Measurements from ENCODE around the gene OR2V1.
"Not testable (repeated sequence)": the region's sequence is repeated elsewhere in the genome, so short reads cannot be mapped to it uniquely, and the experiment has no call there.

The OR2V1 gene

DNA sequence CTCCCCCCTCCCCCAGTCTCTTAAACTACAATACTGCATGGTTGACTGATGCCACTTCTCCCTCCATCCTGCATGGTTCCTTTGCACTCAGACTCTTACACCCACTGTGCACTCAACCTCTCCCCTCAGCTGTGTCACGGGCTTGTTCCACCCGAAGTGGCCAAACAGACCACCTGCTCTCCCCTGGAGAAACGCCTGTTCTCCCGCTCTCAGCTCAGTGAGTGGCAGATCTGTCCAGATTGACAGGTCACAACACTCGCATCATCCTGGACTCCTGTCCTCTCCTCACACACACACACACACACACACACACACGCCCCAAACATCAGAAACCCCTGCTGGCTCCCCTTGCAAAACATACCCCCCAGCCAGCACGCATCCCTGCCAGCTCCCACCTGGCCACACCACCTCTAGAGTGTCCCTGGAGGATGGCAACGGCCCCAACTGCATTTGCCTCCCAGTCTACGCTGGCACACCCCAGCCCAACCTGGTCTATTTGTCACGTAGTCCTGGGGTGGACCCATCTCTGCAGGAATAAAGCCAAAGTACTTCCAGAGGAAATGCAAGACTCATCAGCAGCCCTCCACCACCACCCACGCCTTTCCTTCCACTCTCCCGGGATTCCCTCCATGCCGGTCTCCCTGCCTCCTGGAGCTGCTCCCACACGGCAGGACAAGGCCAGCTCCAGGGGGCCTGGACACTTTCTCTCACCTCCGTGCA is 2.9 kb downstream of the OR2V1 start:
- no peak for DNase-seq (ENCODE audit: low read depth)

- no peak for DNase-seq (ENCODE audit: low read depth)
These were observed 3.5 kb downstream of the OR2V1 start for GRCh38 chr5:181127456-181127855.

- DNase-seq (ENCODE audit: low read depth) = no peak
These were observed 4.1 kb downstream of the OR2V1 start for GRCh38 chr5:181126841-181127240.

DNA sequence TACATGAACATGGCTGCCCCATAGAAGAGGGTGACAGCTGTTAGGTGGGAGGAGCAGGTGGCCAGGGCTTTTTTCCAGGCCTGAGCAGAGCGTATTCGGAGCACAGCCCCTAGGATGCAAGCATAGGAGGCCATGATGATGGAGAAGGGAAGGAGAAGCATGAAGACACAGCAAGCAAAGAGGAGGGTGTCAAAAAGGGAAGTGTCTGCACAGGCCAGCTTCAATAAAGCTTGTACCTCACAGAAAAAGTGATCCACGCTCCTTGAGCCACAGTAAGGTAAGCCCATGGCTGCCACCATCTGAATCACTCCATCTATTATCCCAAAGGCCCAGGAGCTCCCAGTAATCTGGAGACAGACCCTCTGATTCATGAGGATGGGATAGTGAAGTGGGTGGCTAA is 6.4 kb downstream of the OR2V1 start:
- no peak for DNase-seq (ENCODE audit: low read depth)

DNA sequence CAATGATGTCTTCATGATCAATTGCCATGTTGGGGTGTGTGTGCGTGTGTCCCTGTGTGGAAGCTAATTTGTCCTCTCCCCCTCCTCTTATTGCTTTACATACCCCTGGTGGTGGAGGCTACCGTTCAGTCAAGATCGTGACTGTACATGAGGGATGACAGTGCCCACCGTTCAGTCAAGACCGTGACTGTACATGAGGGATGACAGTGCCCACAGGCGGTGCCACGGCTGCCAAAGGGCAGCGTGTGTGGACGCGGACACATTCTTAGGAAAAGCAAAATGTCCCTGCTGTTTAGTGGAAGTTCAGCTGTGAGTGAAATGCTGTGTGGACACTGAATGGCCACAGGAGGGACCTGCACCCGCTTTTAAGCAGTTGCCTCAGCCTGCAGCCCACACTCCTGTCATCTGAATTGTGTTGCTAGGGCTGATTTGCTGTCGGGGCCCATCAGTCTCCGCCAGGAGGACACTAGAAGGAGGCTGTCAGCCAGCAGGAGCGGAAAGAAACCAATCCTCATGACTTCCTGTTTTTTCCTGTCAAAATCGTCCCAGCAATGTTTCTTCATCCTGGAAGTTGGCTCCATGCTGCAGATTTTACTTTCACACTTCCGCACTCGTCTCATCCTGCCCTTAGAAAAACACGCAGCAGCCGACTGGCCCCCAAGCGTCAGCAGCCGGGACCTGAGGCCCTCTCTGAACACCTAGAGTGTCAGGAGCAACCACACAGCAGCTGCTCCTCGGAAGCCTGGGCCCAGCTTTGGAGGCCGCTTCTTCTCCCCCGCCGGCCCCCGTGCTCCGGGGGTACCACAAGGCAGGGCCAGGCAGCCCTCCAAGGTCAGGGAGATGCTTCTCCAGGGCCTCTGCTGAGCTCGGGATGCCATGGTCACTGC is 9.1 kb downstream of the OR2V1 start:
- DNase-seq (ENCODE audit: low read depth) = no peak

DNA sequence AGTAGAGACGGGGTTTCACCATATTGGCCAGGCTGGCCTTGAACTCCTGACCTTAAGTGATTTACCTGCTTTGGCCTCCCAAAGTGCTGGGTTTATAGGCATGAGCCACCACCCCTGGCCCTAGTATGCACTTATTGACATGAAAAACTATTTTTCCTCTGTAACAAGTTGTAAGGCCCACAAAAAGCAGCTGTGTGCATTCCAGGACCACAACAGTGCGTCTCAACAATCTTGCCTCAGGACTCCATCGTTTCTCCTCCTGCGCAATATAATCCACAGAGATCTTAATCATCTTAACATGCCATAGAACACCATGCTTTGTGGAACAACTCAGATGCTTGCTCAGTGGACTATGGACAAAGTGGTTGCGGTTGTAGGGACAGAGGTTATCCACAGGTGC is 10.2 kb downstream of the OR2V1 start:
- DNase-seq (ENCODE audit: low read depth) = no peak

DNA sequence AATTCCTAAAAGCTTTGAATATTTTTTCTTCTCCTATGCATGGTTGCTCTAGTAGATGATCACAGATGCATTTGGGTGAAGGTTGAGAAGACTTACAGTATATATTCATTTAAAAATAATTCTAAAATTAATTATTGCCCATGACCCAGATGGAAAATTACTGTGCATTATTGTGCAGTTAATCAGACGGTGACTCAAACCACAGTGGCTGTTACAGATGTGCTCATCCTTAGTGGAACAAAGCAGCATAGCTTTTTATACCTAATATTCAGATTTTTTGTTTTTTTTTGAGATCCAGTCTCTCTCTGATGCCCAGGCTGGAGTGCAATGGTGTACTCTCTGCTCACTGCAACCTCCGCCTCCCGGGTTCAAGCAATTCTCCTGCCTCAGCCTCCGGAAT is 10.7 kb downstream of the OR2V1 start:
- DNase-seq (ENCODE audit: low read depth) = peak; percentile 46

- no peak for DNase-seq (ENCODE audit: low read depth)
These were observed 11.9 kb downstream of the OR2V1 start for GRCh38 chr5:181119105-181119504.

DNA sequence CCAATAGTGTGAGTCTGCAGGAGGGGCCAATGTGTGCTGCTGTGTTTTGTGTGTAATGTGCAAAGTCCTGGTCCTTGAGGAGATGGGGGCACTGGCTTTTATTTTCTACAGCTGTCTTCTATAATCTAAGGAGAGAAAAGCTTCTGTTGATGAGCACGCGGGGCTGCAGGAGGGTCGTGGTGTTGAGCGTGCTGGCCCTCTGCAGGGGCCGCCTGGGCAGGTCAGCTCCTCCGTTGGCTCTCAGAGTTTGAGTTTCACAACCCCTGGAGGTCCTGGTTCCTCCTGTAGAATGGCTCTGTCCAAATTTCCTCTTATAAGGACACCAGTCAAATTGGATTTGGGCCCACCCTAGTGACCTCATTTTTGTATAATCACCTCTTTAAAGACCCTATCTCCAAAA is 12.6 kb downstream of the OR2V1 start:
- no peak for DNase-seq (ENCODE audit: low read depth)

DNA sequence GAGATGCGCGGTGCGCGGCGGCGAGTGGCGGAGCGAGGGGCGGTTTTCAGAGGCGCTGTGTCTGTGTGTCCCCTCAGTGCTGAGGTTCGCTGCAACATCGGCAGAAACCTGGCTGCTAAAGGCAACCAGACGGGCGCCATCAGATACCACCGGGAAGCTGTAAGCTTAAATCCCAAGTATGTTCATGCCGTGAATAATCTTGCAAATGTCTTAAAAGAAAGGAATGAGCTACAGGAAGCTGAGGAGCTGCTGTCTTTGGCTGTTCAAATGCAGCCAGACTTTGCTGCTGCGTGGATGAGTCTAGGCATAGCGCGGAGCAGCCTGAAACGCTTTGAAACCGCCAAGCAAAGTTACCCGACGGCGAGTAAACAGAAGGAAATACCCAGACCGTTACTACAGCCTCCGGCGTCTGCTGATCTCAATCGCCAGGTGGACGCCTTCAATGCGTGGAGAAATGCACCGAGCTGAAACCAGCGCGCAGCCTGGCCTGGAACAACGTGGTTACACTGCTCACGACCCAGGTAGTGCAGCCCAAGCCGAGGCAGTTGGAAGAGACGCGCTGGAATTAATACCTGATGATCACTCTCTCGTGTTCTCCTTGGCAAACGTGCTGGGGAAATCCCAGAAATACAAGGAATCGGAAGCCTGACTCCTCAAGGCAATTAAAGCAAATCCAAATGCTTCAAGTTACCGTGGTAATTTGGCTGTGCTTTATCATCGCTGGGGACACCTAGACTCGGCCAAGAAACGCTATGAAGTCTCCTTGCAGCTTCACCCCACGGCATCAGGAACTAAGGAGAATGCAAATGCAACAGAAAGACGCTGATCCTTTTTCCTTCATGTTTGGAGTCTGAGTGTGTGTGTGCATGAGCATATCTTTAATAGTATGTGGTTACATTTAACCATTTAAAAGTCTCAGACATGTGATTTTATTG is 15.9 kb downstream of the OR2V1 start:
- peak; percentile 59 for DNase-seq (ENCODE audit: low read depth)

DNA sequence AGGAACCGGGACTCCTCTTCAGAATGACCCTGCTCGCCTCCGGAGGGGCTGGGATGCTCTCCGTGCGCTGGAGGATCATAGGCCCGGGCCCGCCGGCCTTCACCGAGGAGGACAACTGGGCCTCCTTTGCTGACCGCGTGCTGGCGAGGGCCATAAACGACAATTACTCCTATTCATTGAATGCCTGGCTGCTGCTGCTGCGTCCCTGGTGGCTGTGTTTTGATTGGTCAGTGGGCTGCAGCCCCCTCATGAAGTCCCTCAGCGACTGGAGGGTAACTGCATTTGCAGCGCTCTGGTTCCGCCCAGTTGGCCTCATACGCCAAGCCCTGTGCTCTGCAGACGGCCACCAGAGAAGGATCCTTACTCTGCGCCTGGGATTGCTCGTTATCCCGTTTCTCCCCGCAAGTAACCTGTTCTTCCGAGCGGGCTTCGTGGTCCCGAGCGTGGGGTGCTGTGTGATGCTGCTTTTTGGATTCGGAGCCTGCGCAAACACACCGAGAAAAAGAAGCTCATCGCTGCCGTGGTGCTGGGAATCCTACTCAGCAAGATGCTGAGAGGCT is 16.6 kb downstream of the OR2V1 start:
- DNase-seq (ENCODE audit: low read depth) = no peak

GRCh38 chr5:181113572-181113971 is 17.4 kb downstream of the OR2V1 start:
- DNase-seq (ENCODE audit: low read depth) = not testable (repeated sequence)

DNA sequence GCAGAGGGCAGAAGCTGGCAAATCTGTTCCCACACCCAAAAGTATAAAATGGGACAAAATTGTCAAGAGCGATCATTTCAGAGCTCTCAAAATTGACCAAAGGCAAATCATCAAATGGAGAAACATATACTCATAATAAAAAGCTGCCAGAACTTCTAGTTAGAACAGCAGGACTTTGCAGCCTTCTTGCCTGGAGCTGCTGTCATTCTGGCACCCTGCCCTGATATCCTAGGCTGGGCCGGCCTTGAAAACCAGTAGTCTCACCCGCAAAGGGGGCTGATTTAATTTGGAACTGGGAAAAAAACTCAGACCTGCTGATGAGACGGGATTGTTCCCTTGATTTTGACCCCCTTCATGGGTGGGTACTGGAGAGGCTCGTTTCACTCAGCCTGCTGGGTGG is 18.5 kb downstream of the OR2V1 start:
- no peak for DNase-seq (ENCODE audit: low read depth)

- DNase-seq (ENCODE audit: low read depth) = no peak
These were observed 20.0 kb downstream of the OR2V1 start for GRCh38 chr5:181111010-181111409.

DNA sequence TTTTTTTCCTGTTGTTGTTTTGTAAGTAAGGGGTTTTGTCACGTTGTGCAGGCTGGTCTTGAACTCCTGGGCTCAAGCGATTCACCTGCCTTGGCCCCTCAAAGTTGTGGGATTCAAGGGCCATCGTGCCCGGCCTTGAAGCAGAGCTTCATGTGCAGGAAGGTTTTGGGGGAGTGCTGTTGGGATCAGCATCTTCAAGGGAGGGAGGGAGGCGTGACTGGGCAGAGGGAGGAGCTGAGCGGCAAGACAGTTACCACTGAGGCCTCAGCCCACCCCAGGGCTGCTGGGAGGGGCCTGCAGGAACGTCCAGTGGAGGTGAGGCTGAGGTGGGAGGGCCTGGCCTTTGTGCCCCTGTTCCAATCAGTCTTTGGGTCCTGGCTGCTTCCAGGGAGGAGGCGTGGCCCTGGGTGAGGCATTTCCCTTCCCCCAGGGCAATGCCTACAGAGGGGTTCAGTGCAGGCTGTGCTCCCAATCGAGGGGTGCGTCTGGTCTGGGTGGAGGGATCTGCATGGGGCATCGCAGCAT is 21.4 kb downstream of the OR2V1 start:
- DNase-seq (ENCODE audit: low read depth) = no peak

DNA sequence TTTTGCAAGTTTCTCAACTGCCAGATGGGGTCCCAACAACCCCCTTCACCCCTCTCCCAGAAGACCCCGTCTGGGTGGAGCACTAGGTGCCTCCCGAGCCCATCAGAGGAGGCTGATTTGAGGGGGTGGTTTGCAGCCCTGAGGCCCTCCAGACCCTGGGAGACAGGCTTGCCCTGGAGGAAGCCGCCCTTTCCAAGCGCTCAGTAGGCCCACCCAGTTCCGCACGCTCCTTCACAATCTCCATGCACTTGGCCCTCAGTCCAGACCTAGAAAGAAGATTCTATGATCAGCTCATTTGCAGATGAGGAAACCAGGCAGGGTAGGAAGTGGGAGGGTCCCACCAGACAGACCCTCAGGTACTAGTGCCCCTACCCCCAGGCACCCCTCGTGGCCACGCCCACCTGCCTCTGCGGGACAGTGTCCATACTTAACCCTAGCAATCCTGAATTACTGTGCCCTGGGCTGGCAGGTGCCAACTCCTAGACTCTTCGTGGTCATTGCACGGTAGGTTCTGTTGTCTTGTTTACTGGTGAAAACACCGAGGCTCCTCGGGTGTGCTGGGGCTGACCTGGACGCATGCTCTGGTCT is 22.3 kb downstream of the OR2V1 start:
- DNase-seq (ENCODE audit: low read depth) = no peak

GRCh38 chr5:181107699-181108098 is 23.3 kb downstream of the OR2V1 start:
- DNase-seq (ENCODE audit: low read depth) = no peak

GRCh38 chr5:181105391-181106025 is 25.5 kb downstream of the OR2V1 start:
- no peak for DNase-seq (ENCODE audit: low read depth)

DNA sequence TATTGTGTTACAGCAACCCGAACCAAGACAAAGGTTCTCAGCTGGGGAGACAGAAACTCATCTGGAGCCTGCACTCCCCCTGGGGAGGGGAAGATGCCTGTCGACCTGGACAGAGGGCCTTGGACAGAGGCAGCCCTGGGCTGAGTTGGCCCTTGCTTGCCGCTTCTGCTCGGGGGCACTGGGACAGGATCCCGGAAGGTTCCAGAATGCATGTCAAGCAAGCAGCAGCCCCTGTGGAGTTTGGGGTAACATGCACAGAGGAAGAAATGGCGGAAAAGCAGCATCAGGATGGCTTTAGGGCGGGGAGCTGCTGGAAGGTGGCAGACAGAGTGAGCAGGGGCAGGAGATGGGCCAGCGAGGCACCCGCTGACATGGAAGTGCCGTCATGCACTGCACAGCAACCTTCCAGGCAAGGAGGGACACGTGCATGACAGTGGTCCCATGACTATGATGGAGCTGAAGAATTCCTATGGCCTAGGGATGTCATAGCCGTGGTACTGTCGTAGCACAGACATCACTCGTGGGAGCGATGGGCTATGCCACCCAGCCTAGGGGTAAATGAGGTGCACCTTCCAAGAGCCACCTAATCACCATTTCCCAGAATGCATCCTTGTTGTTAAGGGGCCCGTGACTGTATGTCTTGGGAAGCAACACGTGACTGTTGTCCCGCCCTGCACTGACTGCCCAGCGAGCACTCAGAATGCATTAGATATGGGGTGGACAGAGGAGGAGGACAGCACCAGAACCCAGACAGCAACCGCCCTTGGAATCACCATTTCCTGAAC is 26.2 kb downstream of the OR2V1 start:
- not testable (repeated sequence) for DNase-seq (ENCODE audit: low read depth)

DNA sequence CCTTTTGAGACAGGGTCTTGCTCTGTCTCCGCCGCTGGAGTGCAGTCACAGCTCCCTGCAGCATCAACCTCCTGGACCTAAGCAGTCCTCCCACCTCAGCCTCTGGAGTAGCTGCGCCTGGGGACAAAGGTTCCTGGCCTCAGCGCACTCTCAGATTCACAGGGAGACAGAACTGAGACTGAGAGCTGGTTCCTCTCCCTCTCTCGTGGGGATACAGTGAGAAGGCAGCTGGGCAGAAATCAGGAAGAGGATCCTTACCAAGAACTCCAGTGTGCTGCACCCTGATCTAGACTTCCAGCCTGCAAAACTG is 26.8 kb downstream of the OR2V1 start:
- DNase-seq (ENCODE audit: low read depth) = not testable (repeated sequence)

Measured in EH (cell line).